Activated naive CD8-positive, alpha-beta T cell treated with anti-CD3 and anti-CD28 coated beads for 36 hours (primary cell): Measurements from ENCODE around the gene RCL1. TPM values are rescaled to one million over a fixed set of nuclear protein-coding genes. Genes with fewer than 3 reads are reported as not detected.

Experiments
- DNase-seq: peaks from one replicate; pipeline ENCODE4 v3.0.0; 2021
- H3K27ac Mint-ChIP-seq: one replicate; pipeline ENCODE4 v1.8.0; 2022; ENCODE audit warnings: mild to moderate bottlenecking, moderate library complexity, mixed read lengths
- H3K27me3 Mint-ChIP-seq: one replicate; pipeline ENCODE4 v1.8.0; 2022; ENCODE audit warnings: mild to moderate bottlenecking, mixed read lengths
- H3K36me3 Mint-ChIP-seq: one replicate; pipeline ENCODE4 v1.8.0; 2021; ENCODE audit warnings: mild to moderate bottlenecking, mixed read lengths
- H3K4me1 Mint-ChIP-seq: one replicate; pipeline ENCODE4 v1.8.0; 2021; ENCODE audit warnings: mixed read lengths
- H3K4me3 Mint-ChIP-seq: one replicate; pipeline ENCODE4 v1.8.0; 2022; ENCODE audit warnings: mild to moderate bottlenecking, moderate library complexity, mixed read lengths
- H3K9me3 Mint-ChIP-seq: one replicate; pipeline ENCODE4 v1.8.0; 2022; ENCODE audit warnings: mixed read lengths
- total RNA-seq, 2 experiments: library from RNA; stranded (reverse); gene quantifications; one replicate each; pipeline ENCODE4 v1.2.3, GENCODE V29; 2021

RCL1 gene
- total RNA-seq, 2 experiments from 2014 or later = 37.9 to 38.6 TPM

- Mint-ChIP-seq H3K27me3 (no peaks in the 10 kb centered on the region), H3K4me3 (peak overlapping the region; percentile 1), H3K36me3 (peaks cover 46% of the 10 kb centered on the region), H3K4me1 (peaks cover 30% of the 10 kb centered on the region), H3K9me3 (peaks cover 18% of the 10 kb centered on the region), H3K27ac (peak overlapping the region; percentile 73)
- no peak for DNase-seq
Observed at GRCh38 chr9:4815381-4815956, 22.7 kb downstream of the RCL1 start.

- peaks cover under 1% of the 10 kb centered on the region for H3K9me3 Mint-ChIP-seq
- peaks cover 23% of the 10 kb centered on the region for H3K36me3 Mint-ChIP-seq
- no peak overlapping the region for H3K4me3 Mint-ChIP-seq
- DNase-seq = no peak
- H3K27me3 Mint-ChIP-seq = no peaks in the 10 kb centered on the region
- no peak overlapping the region for H3K27ac Mint-ChIP-seq
- peaks cover 43% of the 10 kb centered on the region for H3K4me1 Mint-ChIP-seq
Observed at GRCh38 chr9:4820168-4820567, 27.4 kb downstream of the RCL1 start.

GRCh38 chr9:4821133-4821532, 28.4 kb downstream of the RCL1 start:
- Mint-ChIP-seq H3K36me3 (peaks cover 16% of the 10 kb centered on the region), H3K27me3 (no peaks in the 10 kb centered on the region), H3K4me3 (no peak overlapping the region), H3K4me1 (peaks cover 33% of the 10 kb centered on the region), H3K27ac (no peak overlapping the region), H3K9me3 (no peaks in the 10 kb centered on the region)
- DNase-seq = no peak

- Mint-ChIP-seq H3K27ac (no peak overlapping the region), H3K4me3 (no peak overlapping the region), H3K4me1 (peaks cover 32% of the 10 kb centered on the region), H3K36me3 (peaks cover 21% of the 10 kb centered on the region), H3K27me3 (no peaks in the 10 kb centered on the region), H3K9me3 (no peaks in the 10 kb centered on the region)
- no peak for DNase-seq
Observed at GRCh38 chr9:4822057-4822456, 29.3 kb downstream of the RCL1 start.

- no peak for DNase-seq
- Mint-ChIP-seq H3K36me3 (peaks cover 29% of the 10 kb centered on the region), H3K9me3 (no peaks in the 10 kb centered on the region), H3K27me3 (no peaks in the 10 kb centered on the region), H3K4me1 (peaks cover 16% of the 10 kb centered on the region), H3K27ac (no peak overlapping the region), H3K4me3 (no peak overlapping the region)
Observed at GRCh38 chr9:4826417-4827166, 33.8 kb downstream of the RCL1 start.

- Mint-ChIP-seq H3K27ac (no peak overlapping the region), H3K27me3 (no peaks in the 10 kb centered on the region), H3K9me3 (no peaks in the 10 kb centered on the region), H3K36me3 (peaks cover 35% of the 10 kb centered on the region), H3K4me3 (no peak overlapping the region), H3K4me1 (peaks cover 14% of the 10 kb centered on the region)
- no peak for DNase-seq
Observed at GRCh38 chr9:4827224-4827623, 34.5 kb downstream of the RCL1 start.

GRCh38 chr9:4828761-4829160, 36.0 kb downstream of the RCL1 start:
- Mint-ChIP-seq H3K27me3 (no peaks in the 10 kb centered on the region), H3K27ac (no peak overlapping the region), H3K4me3 (no peak overlapping the region), H3K4me1 (peaks cover 21% of the 10 kb centered on the region), H3K9me3 (no peaks in the 10 kb centered on the region), H3K36me3 (peaks cover 46% of the 10 kb centered on the region)
- no peak for DNase-seq

GRCh38 chr9:4829969-4830368, 37.2 kb downstream of the RCL1 start:
- DNase-seq = no peak
- Mint-ChIP-seq H3K4me1 (peaks cover 28% of the 10 kb centered on the region), H3K36me3 (peaks cover 49% of the 10 kb centered on the region), H3K9me3 (no peaks in the 10 kb centered on the region), H3K27ac (no peak overlapping the region), H3K4me3 (no peak overlapping the region), H3K27me3 (no peaks in the 10 kb centered on the region)

GRCh38 chr9:4830699-4831098, 38.0 kb downstream of the RCL1 start:
- DNase-seq = no peak
- Mint-ChIP-seq H3K4me3 (no peak overlapping the region), H3K27me3 (no peaks in the 10 kb centered on the region), H3K36me3 (peaks cover 56% of the 10 kb centered on the region), H3K9me3 (no peaks in the 10 kb centered on the region), H3K4me1 (peaks cover 29% of the 10 kb centered on the region), H3K27ac (no peak overlapping the region)

- H3K27me3 Mint-ChIP-seq = no peaks in the 10 kb centered on the region
- no peak overlapping the region for H3K27ac Mint-ChIP-seq
- H3K36me3 Mint-ChIP-seq = peaks cover 61% of the 10 kb centered on the region
- peaks cover 29% of the 10 kb centered on the region for H3K4me1 Mint-ChIP-seq
- no peak for DNase-seq
- H3K4me3 Mint-ChIP-seq = no peak overlapping the region
- H3K9me3 Mint-ChIP-seq = no peaks in the 10 kb centered on the region
Observed at GRCh38 chr9:4831119-4831518, 38.4 kb downstream of the RCL1 start.

- Mint-ChIP-seq H3K4me1 (peaks cover 30% of the 10 kb centered on the region), H3K27ac (peak overlapping the region; percentile 21), H3K36me3 (peaks cover 61% of the 10 kb centered on the region), H3K9me3 (no peaks in the 10 kb centered on the region), H3K4me3 (no peak overlapping the region), H3K27me3 (no peaks in the 10 kb centered on the region)
- DNase-seq = no peak
Observed at GRCh38 chr9:4831944-4832343, 39.2 kb downstream of the RCL1 start.

- Mint-ChIP-seq H3K27ac (peak overlapping the region; percentile 90), H3K27me3 (no peaks in the 10 kb centered on the region), H3K4me1 (peaks cover 38% of the 10 kb centered on the region), H3K9me3 (no peaks in the 10 kb centered on the region), H3K4me3 (no peak overlapping the region), H3K36me3 (peaks cover 61% of the 10 kb centered on the region)
- DNase-seq = peak; percentile 45
Observed at GRCh38 chr9:4832786-4833579, 40.2 kb downstream of the RCL1 start.

GRCh38 chr9:4833781-4834560, 41.2 kb downstream of the RCL1 start:
- H3K4me3 Mint-ChIP-seq = no peak overlapping the region
- H3K27me3 Mint-ChIP-seq = no peaks in the 10 kb centered on the region
- peaks cover 44% of the 10 kb centered on the region for H3K4me1 Mint-ChIP-seq
- H3K9me3 Mint-ChIP-seq = no peaks in the 10 kb centered on the region
- peaks cover 68% of the 10 kb centered on the region for H3K36me3 Mint-ChIP-seq
- H3K27ac Mint-ChIP-seq = peak overlapping the region; percentile 90
- no peak for DNase-seq

- Mint-ChIP-seq H3K4me1 (peaks cover 59% of the 10 kb centered on the region), H3K27ac (peak overlapping the region; percentile 43), H3K9me3 (no peaks in the 10 kb centered on the region), H3K36me3 (peaks cover 69% of the 10 kb centered on the region), H3K27me3 (no peaks in the 10 kb centered on the region), H3K4me3 (no peak overlapping the region)
- DNase-seq = no peak
Observed at GRCh38 chr9:4836676-4837075, 43.9 kb downstream of the RCL1 start.
